AG04449 (cell line): ENCODE data around the gene CDC73.

Experiments
- CTCF ChIA-PET: fragments of 350-600 bp; formaldehyde crosslinking; extraction: SDS; loops from one replicate; lab custom pipeline; 2021; ENCODE audit warnings: antibody characterized with exemption; lab: Yijun Ruan, JAX
- POLR2A ChIA-PET: fragments of 400-600, 350-600 bp; formaldehyde crosslinking; extraction: SDS; loops from one replicate; lab custom pipeline; 2020; ENCODE audit warnings: antibody characterized with exemption, inconsistent platforms; lab: Yijun Ruan, JAX
- DNase-seq: peaks from one replicate; pipeline ENCODE4 v3.0.0-alpha.2; 2010; ENCODE audit warnings: low read depth, low spot score
- H3K4me3 ChIP-seq: 2 replicates; pipeline ENCODE4 v1.5.1; 2011; ENCODE audit warnings: low read depth, mild to moderate bottlenecking, control low read depth, low read length
- TF ChIP-seq, protein P1 (sequence below): IDR thresholded peaks from one replicate; pipeline ENCODE4 v1.5.1; 2011; ENCODE audit warnings: mild to moderate bottlenecking, moderate library complexity, low read length, control low read depth, inconsistent platforms; ENCODE audit not compliant: insufficient read depth; ENCODE audit errors: missing control alignments

The CDC73 gene

DNA sequence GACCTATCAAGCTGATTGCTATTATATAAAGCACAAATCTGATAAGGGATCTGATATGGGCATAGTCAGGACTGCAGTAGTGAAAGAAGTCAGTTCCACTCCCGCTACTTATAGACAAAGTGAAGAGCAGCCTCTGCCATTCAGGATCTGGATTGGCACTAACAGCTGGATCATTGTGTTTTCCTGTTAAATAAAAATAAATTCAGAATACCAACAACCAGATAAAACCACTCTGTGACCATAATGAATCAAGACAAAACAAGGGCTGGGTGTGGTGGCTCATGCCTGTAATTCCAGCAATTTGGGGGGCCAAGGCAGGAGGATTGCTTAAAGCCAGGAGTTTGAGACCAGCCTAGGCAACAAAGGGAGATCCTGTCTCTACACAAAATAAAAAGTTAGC lies 11.6 kb upstream of the CDC73 start:
- DNase-seq: no peak
- ChIA-PET POLR2A (no interaction called here), CTCF (interaction anchor here (11.6 kb wide), 1 partner anchor 12 kb away, joined by 78 read pairs; the partner anchor contains the start of gene CDC73)
- H3K4me3 ChIP-seq: no peak overlapping the region
- TF ChIP-seq, protein P1, sequence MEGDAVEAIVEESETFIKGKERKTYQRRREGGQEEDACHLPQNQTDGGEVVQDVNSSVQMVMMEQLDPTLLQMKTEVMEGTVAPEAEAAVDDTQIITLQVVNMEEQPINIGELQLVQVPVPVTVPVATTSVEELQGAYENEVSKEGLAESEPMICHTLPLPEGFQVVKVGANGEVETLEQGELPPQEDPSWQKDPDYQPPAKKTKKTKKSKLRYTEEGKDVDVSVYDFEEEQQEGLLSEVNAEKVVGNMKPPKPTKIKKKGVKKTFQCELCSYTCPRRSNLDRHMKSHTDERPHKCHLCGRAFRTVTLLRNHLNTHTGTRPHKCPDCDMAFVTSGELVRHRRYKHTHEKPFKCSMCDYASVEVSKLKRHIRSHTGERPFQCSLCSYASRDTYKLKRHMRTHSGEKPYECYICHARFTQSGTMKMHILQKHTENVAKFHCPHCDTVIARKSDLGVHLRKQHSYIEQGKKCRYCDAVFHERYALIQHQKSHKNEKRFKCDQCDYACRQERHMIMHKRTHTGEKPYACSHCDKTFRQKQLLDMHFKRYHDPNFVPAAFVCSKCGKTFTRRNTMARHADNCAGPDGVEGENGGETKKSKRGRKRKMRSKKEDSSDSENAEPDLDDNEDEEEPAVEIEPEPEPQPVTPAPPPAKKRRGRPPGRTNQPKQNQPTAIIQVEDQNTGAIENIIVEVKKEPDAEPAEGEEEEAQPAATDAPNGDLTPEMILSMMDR: no peak

DNA sequence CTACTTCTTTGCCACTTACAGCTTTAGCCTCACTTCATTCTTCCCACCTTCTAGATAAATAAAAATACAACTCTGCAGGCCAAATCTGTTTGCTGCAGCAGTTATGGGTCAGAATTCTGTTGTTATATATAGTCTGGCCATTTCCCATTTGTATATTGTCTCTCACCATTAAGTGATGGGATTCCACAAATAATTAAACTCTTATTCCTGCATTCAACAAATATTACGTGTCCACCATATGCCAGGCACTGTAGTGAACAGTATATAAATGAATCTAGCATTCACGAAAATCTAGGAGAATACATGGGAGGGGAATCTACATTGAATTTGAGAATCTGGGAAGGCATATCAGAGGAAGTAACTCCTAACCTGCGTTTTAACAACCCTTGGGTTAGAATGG lies 11.0 kb upstream of the CDC73 start:
- TF ChIP-seq, protein P1: no peak
- CTCF ChIA-PET: interaction anchor here (11.6 kb wide), 1 partner anchor 11 kb away, joined by 78 read pairs; the partner anchor contains the start of gene CDC73
- no peak for DNase-seq
- POLR2A ChIA-PET: interaction anchor here (1.3 kb wide), 1 partner anchor 11 kb away, joined by 7 read pairs; the partner anchor contains the start of gene CDC73
- no peak overlapping the region for H3K4me3 ChIP-seq

DNA sequence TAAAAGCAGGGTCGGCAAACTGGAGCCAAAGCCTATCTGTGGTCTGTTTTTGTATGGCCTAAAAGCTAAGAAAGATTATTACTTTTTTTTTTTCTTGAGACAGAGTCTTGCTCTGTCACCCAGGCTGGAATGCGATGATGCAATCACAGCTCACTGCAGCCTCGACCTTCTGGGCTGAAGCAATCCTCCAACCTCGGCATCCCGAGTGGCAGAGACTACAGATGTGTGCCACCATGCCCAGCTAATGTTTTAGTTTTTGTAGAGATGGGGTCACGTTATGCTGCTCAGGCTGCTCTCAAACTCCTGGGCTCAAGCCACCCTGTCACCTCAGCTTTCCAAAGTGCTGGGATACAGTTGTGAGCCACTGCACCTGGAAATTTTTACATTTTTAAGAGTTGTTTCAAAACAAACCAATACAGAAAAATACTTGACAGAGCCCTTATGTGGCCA lies 10.2 kb upstream of the CDC73 start:
- DNase-seq: no peak
- ChIA-PET POLR2A (interaction anchor here (0.7 to 1.3 kb wide), 2 partner anchors 10 to 348 kb away, joined by 3 to 7 read pairs; partner anchors contain the start of gene CDC73), CTCF (interaction anchor here (2.9 kb wide), 1 partner anchor 10 kb away, joined by 19 read pairs; the partner anchor contains the start of gene CDC73)
- no peak overlapping the region for H3K4me3 ChIP-seq
- TF ChIP-seq, protein P1: no peak

DNA sequence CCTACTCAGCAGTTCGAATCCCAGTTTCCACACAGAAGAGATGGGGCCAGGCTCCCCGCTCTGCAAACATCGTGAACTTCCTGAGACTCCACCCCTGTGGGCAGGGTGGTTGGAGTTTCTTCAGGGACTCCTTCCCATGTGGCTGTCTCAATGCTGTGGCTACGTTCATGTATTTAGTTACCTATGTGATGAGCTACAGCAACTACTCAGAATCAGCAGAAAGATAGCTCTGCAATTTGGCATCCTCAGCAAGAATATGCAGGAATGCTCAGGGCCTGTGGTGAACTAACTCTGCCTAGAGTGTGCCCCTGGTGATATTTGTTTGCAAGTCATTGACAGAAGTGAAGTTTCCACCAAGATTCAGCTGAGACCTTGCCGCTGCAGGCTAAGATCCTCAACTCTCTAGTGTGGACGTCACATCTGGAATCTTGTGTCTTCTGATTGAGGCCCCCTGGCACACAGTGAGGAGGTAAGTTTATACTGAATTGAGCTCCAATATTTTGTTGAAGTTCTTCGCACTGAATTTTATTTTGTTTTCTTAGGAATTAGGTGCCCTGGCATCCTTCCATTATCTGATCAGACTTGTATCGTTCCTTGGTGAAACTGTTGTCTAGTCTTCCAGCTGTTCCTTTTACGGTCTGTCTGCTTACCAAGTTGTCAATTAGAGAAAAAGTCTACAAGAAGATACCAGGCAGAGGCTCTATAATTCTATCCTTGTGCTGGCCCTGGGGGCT lies 8.4 kb upstream of the CDC73 start:
- POLR2A ChIA-PET: interaction anchor here (1.3 kb wide), 1 partner anchor 8 kb away, joined by 3 read pairs; the partner anchor contains the start of gene GLRX2
- no peak for DNase-seq
- TF ChIP-seq, protein P1: no peak
- CTCF ChIA-PET: interaction anchor here (0.9 to 2.9 kb wide), 4 partner anchors 8 to 12 kb away, joined by 3 to 19 read pairs (median 4); partner anchors contain the start of genes CDC73 and GLRX2
- H3K4me3 ChIP-seq: no peak overlapping the region

DNA sequence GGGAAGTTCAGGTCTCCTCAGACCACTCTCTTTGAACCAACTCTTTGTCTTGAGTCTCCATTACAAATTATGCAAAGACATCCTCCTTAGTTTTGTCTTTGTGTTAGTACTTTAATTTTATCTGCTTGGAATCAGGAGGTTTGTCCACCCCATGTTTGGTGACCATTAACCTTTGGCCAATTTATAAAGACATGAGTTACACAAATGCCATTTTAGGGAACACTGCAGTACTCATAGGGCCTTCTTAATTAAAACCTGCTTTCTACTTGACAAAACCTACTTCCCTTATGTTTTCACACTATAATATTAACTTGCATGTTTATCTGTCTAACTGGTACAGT lies 7.9 kb upstream of the CDC73 start:
- TF ChIP-seq, protein P1: no peak
- POLR2A ChIA-PET: interaction anchor here (1.3 kb wide), 1 partner anchor 9 kb away, joined by 3 read pairs; the partner anchor contains the start of gene GLRX2
- no peak for DNase-seq
- no peak overlapping the region for H3K4me3 ChIP-seq
- CTCF ChIA-PET: interaction anchor here (0.9 to 2.9 kb wide), 4 partner anchors 8 to 12 kb away, joined by 3 to 19 read pairs (median 4); partner anchors contain the start of genes CDC73 and GLRX2
